Activated gamma-delta T cell (primary cell): Measurements from ENCODE around the gene NUDT5.

Source experiments
- DNase-seq: peaks from one replicate; lab custom pipeline; 2025; lab: John Stamatoyannopoulos, UW

The NUDT5 gene

GRCh38 chr10:12165036-12165435, 30.7 kb downstream of the NUDT5 start:
- no peak for DNase-seq

- no peak for DNase-seq
These were observed 31.6 kb downstream of the NUDT5 start for GRCh38 chr10:12164085-12164484.

- no peak for DNase-seq
These were observed 32.8 kb downstream of the NUDT5 start for GRCh38 chr10:12162927-12163326.

- DNase-seq: no peak
These were observed 35.0 kb downstream of the NUDT5 start for GRCh38 chr10:12160664-12161063.

GRCh38 chr10:12158111-12158510, 37.6 kb downstream of the NUDT5 start:
- no peak for DNase-seq

GRCh38 chr10:12156367-12157123, 39.1 kb downstream of the NUDT5 start:
- DNase-seq: no peak

GRCh38 chr10:12154516-12154915, 41.2 kb downstream of the NUDT5 start:
- DNase-seq: no peak

GRCh38 chr10:12150163-12150562, 45.5 kb downstream of the NUDT5 start:
- DNase-seq: no peak

- no peak for DNase-seq
These were observed 51.2 kb downstream of the NUDT5 start for GRCh38 chr10:12144538-12144937.

GRCh38 chr10:12140038-12140437, 55.7 kb downstream of the NUDT5 start:
- no peak for DNase-seq

- DNase-seq: no peak
These were observed 60.1 kb downstream of the NUDT5 start for GRCh38 chr10:12135631-12136030.

- DNase-seq: no peak
These were observed 65.3 kb downstream of the NUDT5 start for GRCh38 chr10:12130237-12130872.

GRCh38 chr10:12129222-12130111, 66.2 kb downstream of the NUDT5 start, which contains the start of gene SEC61A2:
Gene SEC61A2, plus strand, starts transcription at chr10:12129677. Its CDS starts 111 bp downstream, at chr10:12129788.
- peak; percentile 98 for DNase-seq

- DNase-seq: no peak
These were observed 74.0 kb downstream of the NUDT5 start for GRCh38 chr10:12121673-12122072.
